Measurements from ENCODE around the gene NR3C2.
"Not testable (repeated sequence)": the region's sequence is repeated elsewhere in the genome, so short reads cannot be mapped to it uniquely, and the experiment has no call there.

NR3C2 gene

DNA sequence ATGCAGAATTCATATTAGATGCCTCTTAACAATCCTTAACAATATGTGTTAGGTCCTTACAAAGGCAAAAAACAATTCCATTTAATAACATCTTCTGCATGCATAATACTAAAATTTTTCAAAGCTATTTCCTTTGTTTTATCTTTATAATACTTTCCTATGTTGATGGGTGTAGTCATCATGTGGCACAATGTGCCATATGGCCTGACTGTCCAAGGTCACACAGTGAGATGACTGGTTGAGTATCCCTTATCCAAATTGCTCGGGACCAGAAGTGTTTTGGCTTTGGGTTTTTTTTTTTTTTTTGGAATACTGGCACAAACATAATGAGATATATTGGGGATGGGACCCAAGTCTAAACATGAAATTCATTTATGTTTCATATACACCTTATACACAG, 77.7 kb downstream of the NR3C2 start:
- DNase-seq = no peak

GRCh38 chr4:148359769-148360168, 82.4 kb downstream of the NR3C2 start:
- no peak for DNase-seq

DNA sequence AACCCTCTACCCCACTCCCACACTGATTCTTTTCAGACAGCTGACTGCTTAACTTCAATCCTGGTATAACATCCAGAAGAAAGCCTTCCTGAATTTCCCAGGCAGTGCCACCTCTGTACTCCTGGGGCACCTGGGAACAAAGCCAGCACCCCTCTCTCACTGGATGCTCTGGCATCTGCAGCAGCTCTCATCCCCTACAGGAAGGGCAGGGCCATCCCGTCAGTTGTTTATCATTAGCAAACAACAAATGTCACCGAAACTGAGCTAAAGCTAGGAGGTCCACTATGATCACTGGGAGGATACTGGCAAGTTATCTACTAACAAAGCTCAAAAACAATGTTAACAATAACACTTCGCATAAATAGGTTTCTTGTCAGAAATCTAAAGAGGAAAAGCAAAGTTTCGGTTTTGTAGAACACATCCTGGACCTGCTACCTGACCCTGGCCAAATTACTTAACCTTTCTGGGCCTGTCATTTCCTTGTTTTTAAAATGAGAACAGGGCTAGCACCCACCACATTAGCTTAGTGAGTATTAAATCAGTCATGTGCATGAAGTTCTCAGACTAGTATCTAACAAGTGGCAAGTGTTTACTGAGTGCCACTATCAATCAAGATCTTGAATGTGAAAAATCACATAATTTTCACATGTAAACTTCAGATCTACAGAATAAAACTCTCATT, 86.6 kb downstream of the NR3C2 start:
- no peak for DNase-seq

DNA sequence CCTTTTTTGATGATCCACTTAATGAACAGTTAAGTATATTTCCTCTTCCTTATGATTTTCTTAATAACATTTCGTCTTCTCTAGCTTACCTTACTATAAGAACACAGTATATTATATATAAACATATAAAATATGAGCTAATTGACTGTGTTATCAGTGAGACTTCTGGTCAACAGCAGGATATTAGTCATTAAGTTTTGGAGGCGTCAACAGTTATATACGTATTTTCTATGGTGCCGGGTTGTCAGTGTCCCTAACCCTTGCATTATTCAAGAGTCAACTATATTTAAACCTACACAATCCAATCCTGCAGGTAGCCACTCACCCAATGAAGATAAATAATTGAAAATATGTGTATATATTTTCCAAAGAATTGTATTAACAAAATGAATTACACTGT, 88.0 kb downstream of the NR3C2 start:
- DNase-seq = no peak

- no peak for DNase-seq
Observed at GRCh38 chr4:148353571-148353970, 88.6 kb downstream of the NR3C2 start.

- DNase-seq = no peak
Observed at GRCh38 chr4:148349153-148349552, 93.1 kb downstream of the NR3C2 start.

- no peak for DNase-seq
Observed at GRCh38 chr4:148346657-148347056, 95.6 kb downstream of the NR3C2 start.

DNA sequence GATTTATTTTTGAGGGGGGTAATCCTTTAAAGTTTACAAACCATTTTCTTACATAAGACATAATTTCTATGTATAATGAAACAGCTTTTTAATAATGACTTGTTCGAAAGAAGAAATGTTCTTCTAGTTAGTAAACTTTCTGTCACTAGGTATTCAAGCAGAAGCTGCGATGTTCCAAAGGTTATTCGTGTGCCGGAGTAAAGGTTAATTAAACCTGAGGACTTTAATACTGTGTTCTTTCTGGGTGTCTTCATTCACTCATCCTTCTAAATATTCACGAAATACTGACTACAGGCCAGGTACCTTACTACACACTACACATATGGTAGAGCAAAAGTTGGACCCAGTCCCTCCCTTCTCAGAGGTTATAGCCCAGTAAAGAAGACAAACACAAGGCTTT, 96.7 kb downstream of the NR3C2 start:
- no peak for DNase-seq

- no peak for DNase-seq
Observed at GRCh38 chr4:148344941-148345340, 97.3 kb downstream of the NR3C2 start.

DNA sequence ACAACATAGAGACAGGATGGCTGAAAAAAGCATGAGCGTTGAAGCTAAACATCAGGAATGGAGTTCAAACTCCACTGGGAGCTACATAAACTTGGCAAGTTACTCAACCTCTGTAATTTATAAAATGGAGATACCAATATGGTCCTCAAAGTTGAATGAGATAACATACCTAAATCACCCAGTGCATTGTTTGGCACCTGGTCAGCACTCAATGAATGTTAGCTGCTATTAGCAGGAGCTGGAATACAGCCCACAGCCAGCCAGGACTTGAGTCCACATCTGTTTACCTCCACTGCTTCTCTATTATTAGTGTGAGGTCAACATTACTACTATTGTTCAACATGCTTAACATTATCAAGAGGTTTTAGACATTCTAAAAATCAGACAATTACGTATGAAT, 97.9 kb downstream of the NR3C2 start:
- DNase-seq = no peak

- DNase-seq = no peak
Observed at GRCh38 chr4:148341980-148342800, 100.0 kb downstream of the NR3C2 start.

GRCh38 chr4:148335133-148335532, 107.1 kb downstream of the NR3C2 start:
- no peak for DNase-seq

DNA sequence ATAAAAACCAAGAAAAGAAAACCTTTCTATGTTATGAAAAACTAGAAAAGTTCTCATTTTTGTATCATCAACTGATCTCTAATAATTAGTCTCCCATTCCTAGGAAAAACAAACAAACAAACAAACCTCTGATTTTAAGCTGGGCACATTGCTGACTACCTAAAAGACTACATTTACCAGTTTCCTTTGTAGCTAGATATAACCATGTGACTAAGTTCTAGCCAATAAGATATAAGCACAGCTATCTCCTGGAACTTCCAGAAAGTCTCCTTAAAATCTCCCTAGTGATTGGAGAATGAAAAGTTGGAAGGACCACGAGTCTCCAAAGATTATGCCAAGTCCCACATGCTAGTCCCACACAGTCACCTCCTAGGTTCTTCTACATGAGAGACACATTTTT, 108.9 kb downstream of the NR3C2 start:
- DNase-seq = no peak

- DNase-seq = no peak
Observed at GRCh38 chr4:148332486-148332885, 109.7 kb downstream of the NR3C2 start.

GRCh38 chr4:148330724-148331123, 111.5 kb downstream of the NR3C2 start:
- DNase-seq = no peak

DNA sequence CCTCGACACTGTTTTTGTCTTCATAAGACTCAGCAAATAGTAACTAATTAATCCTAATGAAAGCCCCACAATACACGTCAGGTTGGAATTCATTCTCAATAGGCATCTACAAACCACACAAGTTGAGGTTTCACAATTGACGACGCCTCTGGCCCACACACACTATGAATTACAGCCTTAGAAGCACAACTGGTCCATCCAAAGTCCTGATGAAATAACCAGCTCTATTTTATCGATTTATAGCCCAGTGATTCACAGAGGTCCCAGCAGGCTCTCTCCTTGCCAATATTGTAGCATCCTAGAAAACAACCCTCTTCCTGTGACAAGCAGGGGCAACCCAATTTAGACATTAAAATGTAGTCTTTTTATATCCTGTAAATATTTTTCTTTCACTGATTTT, 112.1 kb downstream of the NR3C2 start:
- DNase-seq = peak; percentile 3

- DNase-seq = no peak
Observed at GRCh38 chr4:148329751-148330150, 112.5 kb downstream of the NR3C2 start.

- DNase-seq = no peak
Observed at GRCh38 chr4:148327683-148328082, 114.5 kb downstream of the NR3C2 start.

DNA sequence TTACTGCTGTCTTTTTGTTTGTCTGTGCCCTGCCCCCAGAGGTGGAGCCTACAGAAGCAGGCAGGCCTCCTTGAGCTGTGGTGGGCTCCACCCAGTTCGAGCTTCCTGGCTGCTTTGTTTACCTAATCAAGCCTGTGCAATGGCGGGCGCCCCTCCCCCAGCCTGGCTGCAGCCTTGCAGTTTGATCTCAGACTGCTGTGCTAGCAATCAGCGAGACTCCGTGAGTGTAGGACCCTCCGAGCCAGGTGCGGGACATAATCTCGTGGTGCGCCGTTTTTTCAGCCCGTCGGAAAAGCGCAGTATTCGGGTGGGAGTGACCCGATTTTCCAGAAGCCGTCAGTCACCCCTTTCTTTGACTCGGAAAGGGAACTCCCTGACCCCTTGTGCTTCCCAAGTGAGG, 118.9 kb downstream of the NR3C2 start:
- not testable (repeated sequence) for DNase-seq

DNA sequence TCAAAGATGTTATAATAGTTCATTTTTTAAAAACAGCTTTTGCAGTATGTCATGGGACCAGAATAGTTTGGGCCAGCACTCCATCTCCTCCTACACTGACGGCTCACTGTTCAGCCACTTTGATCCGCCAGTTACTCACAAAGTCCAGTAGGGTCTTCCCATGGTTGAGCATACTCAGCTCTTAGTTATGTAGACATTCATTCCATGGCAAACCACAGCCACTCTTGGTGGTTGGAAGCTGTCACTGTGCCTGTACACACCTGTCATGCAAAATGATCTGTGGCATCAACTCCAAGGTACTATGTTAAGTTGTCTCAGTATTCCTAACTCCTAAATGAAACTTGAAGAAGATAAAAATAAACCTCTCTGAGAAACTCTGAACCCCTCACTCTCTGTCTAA, 127.2 kb downstream of the NR3C2 start:
- DNase-seq = peak; percentile 77

DNA sequence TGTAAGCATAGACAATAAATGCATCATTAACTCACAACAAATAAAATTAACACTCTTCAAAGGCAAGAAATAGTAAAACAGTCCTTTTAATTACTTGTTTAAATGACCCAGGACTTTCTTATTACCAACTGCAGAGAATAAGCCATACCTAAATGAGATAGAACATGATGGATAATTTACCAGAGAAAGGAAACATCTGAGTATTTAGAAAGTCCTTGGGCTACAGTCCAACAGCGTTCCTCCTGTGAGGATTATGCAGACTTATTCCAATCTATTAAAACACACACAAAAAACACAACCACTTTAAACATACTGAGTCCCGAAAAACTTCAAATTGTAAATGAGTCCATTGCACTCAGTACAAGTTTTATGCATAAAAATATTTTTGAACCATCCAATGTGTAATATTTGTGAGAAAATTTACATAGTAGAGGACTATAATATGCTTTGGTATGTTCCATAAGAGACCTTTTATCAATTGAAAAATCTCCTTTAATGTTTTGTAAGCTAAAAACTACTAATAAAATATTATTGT, 129.2 kb downstream of the NR3C2 start:
- no peak for DNase-seq

DNA sequence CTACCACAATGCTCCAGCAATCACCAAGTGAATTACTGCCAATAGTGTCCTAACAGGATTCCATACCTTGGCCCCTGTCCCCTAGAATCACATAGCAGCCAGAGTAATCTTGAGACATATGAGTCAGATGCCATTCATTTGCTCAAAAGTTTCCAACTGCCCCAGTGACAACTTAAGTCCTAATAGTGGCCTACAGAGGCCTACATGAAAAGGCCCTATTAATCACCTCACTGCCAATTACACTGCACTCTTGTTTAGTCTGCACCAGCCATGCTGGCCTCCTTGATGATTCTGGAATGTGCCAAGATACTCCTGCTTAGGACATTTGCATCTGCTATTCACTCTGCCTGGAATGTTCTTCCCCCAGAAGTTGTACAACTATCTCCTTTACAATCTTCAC, 130.7 kb downstream of the NR3C2 start:
- peak; percentile 12 for DNase-seq

GRCh38 chr4:148310756-148311155, 131.5 kb downstream of the NR3C2 start:
- no peak for DNase-seq

- no peak for DNase-seq
Observed at GRCh38 chr4:148305751-148306150, 136.5 kb downstream of the NR3C2 start.
